Stimulated activated CD8-positive, alpha-beta memory T cell treated with anti-CD3 and anti-CD28 coated beads, Interleukin-7, amount 100 ng/mL, for 48 hours (primary cell): Measurements from ENCODE around the gene NR3C1.

Experiments
- DNase-seq, 2 donors: peaks; one replicate each; pipeline ENCODE4 v3.0.0-alpha.2; 2020; ENCODE audit warnings: low read depth in 1 of 2; ENCODE audit errors: extremely low read depth in 1 of 2

Gene NR3C1

DNA sequence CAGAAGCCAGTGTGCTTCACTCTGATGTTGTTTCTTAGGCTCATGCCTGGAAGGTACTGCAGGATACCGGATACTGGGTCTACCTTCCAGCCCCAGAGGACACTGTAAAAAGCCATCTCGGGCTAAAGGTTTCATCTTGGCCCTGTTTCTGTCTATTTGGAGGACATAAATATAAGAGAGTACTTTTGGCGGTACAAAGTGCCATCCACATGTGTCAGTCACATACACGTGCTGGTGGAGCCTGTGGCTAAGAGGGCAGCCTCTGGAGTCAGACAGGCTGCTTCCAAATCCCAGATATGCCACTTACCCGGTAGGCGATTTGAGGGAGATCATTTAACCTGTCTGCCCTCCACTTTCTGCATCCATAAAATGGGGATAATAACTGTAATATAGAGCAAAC lies 160.4 kb downstream of the NR3C1 start:
- DNase-seq = no peak

DNA sequence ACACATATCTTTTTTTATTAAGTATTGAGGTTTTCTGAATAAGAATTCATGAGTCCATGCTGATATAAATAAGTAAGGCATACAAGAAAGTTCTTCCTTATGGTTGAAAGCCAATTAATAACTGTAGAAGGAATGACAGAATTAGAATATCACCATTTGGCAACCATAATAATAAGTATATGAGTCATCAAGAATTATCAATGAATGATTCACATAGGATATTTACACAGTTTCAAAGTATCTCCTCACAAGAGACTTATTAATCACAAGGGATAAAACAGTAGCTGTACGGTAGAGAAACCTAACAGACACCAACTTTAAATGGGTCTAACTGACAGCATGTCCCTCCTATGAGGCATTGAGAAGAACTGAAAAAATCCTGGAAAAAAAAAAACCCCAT lies 161.6 kb downstream of the NR3C1 start:
- DNase-seq = no peak

DNA sequence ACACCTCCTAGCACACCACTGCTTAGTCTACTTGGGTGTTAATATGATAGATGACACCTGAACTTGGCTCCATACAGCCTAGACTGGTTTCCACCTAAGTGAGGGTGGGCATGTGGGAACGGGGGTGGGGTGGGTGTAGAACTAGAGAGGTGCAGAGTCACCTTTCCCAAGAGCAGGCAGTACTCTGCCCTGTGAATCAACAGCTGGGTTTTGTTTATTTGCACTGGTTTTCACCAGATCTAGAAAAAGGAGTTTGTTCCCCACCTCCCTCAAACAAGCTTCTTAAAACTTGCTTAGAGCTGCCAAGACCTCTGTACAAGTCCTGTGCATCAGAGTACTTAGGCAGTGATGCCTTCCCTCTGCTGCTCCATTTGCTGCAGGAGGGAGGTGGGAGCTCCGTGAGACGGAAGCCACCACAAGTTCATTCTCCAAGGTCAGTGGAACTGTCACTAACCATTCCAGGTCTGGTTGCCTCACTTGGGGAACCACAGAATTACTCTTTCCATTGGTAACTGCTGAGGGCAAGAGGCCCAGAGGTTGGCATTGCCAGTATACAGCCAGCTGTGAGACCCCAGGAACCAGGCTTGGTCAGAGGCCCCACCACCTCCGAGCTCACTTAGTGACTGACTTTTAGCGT lies 163.5 kb downstream of the NR3C1 start:
- DNase-seq = no peak

DNA sequence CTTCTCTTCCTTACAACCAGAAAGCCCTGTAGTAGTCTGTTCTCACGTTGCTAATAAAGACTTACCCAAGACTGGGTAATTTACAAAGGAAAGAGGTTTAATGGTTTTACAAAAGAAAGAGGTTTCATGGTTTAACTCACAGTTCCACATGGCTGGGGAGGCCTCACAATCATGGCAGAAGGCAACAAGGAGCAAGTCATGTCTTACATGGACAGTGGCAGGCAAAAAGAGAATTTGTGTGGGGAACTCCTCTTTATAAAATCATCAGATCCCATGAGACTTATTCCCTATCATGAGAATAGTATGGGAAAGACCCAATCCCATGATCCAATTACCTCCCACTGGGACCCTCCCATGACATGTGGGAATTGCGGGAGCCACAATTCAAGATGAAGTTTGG lies 164.9 kb downstream of the NR3C1 start:
- no peak for DNase-seq

DNA sequence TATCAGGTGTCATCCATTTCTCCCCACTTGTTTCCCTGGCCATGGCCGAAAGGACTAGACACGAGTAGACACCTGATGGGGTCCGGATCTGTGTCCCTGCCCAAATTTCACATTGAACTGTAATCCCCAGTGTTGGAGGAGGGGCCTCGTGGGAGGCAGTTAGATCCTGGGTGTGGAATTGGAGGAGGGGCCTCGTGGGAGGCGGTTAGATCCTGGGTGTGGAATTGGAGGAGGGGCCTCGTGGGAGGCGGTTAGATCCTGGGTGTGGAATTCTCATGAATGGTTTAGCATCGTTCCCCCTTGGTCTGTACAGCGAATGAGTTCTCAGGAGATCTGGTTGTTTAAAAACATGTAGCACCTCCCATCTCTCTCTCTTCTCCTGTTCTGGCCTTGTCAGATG lies 165.8 kb downstream of the NR3C1 start:
- no peak for DNase-seq

DNA sequence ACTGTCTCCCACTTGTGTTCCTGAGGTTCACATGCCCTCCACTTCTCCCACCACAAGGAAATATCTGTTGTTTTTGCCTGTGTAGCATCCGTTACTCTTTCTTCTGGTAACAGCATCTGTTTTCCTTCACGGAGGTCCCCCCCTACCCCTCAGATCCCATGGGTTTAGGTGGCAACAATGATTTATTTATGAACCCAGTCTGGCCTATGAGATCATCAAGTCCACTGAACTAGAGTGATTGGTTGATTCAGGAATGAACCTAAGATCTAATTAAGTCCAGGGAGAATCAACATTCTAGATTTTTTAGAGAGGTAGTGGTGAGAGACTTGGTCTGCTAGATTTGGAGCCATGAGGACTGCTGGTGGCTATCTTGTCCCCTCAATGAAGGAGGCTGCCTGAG lies 166.8 kb downstream of the NR3C1 start:
- DNase-seq = no peak

DNA sequence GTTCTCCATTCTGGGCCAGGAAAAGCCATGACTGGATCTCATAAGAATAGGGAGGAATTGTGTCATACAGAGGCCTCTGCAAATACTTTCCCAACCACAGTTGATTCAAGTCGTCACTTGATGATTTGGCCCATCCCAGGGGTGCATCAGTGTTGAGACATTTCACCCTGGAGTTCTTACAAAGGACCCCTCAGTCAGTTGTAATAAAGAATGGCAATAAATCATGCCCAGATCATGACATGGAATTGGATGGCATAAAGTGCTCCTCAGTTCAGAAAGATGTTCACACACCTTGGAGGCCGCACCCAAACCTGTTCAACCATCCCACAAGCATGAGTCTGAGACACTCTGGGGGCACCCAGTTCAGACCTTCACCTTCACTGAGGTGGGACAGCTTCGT lies 168.1 kb downstream of the NR3C1 start:
- no peak for DNase-seq

DNA sequence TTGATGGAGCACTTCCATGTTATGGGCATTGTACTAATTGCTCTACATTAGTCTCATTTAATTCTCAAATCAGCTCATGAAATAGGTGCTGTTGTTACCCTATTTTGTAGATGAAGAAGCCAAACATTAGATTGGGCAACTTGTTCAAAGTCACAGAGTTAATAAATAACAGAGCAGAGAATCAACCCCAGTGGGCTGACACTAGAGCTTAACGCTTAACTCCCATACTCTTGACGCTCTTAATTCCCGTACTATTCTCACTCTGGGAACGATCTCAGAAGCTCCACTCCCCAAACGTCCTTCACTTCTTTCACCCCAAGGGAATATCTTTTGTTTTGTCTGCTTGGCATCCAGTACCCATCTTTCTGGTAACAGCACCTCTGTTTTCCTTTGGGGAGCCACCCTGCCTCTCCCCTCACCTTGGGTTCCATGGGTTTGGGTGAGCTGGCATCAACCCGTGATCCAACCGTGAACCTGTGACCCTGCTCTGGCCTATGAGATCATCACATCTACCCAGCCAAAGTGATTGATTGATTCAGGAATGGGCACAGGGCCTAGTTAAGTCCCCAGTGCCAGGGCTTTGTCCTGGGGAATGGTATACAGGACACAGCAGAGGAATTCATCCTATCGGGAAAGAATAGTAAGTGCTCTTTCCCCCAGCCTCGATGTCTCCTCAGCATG lies 169.2 kb downstream of the NR3C1 start:
- no peak for DNase-seq

DNA sequence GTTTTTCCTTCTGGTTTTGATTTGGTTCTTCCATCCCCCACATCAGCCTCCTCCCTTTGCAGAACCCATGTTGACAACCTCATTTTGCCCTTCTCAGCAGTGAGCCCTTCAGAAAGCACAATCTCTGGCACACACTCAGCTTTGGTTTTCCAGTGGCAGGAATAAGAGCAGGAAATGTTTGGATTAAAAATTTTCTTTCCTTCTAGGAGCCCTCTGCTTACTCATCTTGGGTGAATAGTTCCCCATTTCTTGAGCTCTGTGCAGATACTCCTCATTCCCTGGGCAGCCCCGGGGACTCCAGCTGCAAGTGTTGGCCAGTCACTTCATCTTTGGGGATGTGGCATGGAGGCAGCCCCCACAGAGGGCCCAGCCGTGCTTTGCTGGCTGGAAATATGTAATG lies 170.5 kb downstream of the NR3C1 start:
- no peak for DNase-seq

DNA sequence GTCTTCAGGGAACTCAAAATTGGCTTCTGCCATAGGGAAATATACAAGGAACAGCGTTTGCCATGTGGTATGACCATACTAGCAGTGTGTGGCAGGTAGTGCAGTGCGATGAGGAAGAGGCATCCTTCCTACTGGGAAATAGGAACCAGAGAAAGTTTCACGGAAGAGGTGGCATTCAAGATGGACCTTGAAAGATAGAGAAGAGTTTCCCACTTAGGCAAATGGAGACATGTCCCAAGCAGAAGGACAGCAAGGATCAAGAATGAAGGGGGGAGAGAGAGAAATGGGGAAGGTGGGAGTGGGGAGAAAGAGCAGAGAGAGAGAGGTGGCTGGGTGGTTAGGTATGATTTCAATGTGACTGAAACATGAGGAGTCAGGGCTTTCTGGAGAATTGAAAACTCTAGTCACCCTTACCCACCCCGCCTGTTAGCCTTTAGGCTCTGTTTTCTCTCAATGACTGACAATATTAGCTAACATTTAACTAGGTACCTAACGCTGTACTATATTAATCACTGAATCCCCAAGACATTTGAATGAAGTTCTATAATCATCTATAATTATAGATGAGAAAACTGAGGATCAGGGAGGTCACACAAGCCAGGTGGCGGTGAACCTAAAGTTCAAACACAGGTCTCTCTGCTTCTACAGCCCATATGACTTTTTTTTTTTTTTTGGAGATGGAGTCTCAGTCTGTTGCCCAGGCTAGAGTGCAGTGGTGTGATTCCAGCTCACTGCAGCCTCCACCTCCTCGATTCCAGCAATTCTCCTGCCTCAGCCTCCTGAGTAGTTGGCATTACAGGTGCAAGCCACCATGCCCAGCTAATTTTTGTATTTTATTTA lies 171.3 kb downstream of the NR3C1 start:
- no peak for DNase-seq

DNA sequence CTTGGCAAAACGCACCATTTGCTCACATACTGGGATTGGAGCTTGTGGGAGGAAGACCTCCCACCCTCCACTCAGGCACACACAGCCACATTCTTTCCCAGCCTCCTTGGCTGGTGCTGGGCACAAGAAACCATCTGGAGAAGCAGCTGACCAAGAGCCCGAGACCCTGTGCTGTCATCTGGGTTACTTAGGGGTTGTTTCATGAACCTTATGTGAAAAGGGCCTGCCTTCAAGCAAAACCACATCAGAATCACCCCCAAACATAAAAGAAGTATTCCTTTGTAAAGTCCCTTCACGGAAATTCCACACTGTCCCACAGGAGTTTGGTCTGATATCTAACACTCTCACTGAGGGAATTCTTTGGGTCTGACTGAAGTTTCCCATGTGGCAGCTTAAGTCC lies 172.1 kb downstream of the NR3C1 start:
- DNase-seq = no peak

DNA sequence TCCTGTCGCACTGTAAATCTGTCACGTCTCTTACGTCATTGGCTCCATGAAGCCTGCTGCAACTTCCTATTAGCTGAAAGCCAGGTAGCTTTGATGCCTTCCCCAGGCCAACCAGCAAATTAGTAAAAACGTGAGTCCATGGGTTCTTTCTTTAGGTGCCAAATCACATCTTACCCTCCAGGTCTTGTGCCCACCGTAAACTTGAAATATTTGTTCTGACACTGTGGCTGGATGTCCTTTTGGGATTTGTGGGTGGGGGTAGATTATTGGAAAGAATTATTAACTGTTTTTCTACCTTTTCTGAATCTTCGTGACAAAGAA lies 172.8 kb downstream of the NR3C1 start:
- DNase-seq = no peak

DNA sequence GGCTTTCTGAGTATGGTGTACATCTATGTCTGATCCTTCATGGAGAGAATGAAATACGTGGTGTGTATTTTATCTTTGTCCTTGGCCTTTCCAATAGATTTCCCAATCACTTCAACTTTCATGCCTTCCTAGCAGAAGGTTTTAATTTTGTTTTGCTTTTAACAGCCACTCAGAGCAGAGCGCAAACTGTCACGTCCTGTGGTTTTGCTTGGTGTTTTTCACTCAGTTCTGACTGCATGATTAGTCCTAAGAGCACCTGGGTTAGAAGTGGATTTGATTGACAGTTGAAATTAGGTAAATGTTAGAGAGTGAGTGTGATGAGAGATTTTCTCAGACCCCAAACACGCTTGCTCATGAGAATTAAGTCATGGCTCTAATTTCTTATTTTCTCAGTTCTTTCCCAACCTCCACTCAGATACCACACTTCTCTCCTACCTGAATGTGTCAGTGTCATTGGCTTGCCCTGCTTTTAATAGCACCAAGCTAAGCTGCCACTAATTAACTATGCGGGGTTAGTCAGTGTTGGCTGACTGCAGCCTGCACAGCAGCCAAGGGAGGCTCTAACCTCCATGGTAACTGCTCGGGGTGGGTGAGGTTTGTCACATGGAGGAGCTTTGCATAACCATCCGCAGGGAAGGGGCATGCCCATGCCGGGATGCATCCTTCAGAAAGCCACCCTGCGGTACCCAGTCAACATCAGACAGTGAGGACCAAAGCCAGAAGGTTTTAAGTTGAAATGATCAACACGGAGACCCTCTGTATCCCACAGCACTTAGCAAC lies 173.4 kb downstream of the NR3C1 start:
- DNase-seq = no peak

DNA sequence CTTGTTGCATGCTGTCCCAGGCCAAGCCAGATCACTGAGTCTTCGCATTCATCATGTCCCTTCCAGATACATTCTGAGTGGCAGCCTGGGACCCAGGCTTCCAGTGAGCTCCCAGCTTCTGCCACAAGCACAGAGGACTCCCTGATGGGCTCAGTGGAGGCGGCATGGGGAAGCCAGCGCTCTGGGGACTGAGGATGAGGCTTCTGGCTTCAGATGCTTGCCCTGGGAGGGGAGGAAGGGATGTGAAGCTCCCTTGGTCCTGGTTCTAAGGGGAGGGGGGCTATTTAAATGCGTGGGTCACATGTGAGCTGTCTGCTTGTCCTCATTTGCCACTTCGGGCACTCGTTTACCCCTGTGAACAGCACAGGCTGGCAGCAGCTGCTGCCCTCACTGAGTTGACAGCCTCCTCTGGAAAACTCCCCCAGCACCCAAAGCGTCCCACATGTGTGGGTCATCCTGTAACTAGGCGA lies 174.0 kb downstream of the NR3C1 start:
- DNase-seq = no peak

DNA sequence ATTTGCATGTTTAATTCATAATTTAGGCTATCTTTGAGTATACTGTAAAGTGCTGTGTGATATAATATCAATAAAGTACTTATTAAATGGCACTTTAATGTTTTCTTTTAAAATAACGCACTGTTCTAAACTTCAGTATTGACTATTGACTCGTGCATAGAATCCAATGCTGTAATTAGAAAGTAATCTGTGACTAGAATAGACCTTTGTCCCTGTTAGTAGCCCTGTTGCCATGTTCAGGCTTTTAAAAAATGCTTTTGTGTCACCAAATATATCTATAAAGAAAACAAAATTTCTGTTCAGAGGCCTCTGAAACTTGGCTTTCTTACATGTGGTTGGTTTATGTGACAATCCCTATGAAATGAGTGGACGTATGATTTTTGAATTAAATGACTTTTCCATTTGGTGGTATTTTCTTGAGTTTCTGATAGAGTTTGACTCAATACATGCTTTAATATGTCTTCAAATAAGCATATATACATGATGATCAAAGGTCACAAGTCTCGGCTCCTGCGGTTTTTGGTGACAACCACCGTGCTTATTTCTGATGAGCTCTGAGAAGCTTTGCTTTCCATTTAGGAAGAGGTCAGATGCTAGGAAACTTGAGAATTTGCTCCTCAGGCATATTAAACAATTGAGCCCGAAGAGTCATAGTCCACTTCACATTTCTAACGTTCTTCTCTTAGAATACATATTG lies 174.7 kb downstream of the NR3C1 start:
- DNase-seq = no peak
